ENCODE results near the gene CADPS.

The CADPS gene

GRCh38 chr3:62874711-62875557 lies at the start of gene CADPS:
Gene CADPS, minus strand, starts transcription at chr3:62875416. Its CDS starts 387 bp downstream, at chr3:62875029.
- DNase-seq: peak in 38 of 51 donors; percentile 3 to 75 (median 34)

- no peak for DNase-seq
Measured at GRCh38 chr3:62923066-62923465, 47.9 kb upstream of the CADPS start.

- DNase-seq: no peak
Measured at GRCh38 chr3:62922326-62922725, 47.1 kb upstream of the CADPS start.

GRCh38 chr3:62920466-62920784 lies 45.2 kb upstream of the CADPS start:
- DNase-seq: no peak

GRCh38 chr3:62919784-62920465 lies 44.7 kb upstream of the CADPS start:
- no peak for DNase-seq

GRCh38 chr3:62918777-62919176 lies 43.6 kb upstream of the CADPS start:
- no peak for DNase-seq

- DNase-seq: no peak
Measured at GRCh38 chr3:62918131-62918530, 42.9 kb upstream of the CADPS start.

GRCh38 chr3:62911526-62911925 lies 36.3 kb upstream of the CADPS start:
- no peak for DNase-seq

GRCh38 chr3:62905331-62905730 lies 30.1 kb upstream of the CADPS start:
- DNase-seq: no peak

GRCh38 chr3:62898530-62899496 lies 23.6 kb upstream of the CADPS start:
- DNase-seq: no peak

GRCh38 chr3:62895901-62896300 lies 20.7 kb upstream of the CADPS start:
- no peak for DNase-seq

GRCh38 chr3:62892951-62893350 lies 17.7 kb upstream of the CADPS start:
- no peak for DNase-seq

- no peak for DNase-seq
Measured at GRCh38 chr3:62892045-62892444, 16.8 kb upstream of the CADPS start.

- DNase-seq: no peak
Measured at GRCh38 chr3:62888778-62889177, 13.6 kb upstream of the CADPS start.

- peak in 3 of 51 donors; percentile 0 to 16 (median 2) for DNase-seq
Measured at GRCh38 chr3:62888180-62888579, 13.0 kb upstream of the CADPS start.

GRCh38 chr3:62885136-62885535 lies 9.9 kb upstream of the CADPS start:
- DNase-seq: no peak

- DNase-seq: no peak
Measured at GRCh38 chr3:62884096-62884870, 9.1 kb upstream of the CADPS start.

- DNase-seq: no peak
Measured at GRCh38 chr3:62882676-62883200, 7.5 kb upstream of the CADPS start.

GRCh38 chr3:62876064-62876463 lies 848 bp upstream of the CADPS start:
- peak in 7 of 51 donors; percentile 1 to 34 (median 3) for DNase-seq

GRCh38 chr3:62875558-62876002 lies 364 bp upstream of the CADPS start:
- DNase-seq: peak in 1 of 51 donors; percentile 75
